GM23338 (cell line): ENCODE data around the gene DHRS2. TPM values are rescaled to one million over a fixed set of nuclear protein-coding genes. Genes with fewer than 3 reads are reported as not detected.

Source experiments
- ATAC-seq: fragments of 200-7000 bp; cut with Tn5 transposase; 3 replicates; pipeline ENCODE4 v1.9.1; 2020
- DNase-seq: peaks from one replicate; pipeline ENCODE4 v3.0.0-alpha.2; 2015; ENCODE audit warnings: low spot score
- H2AFZ ChIP-seq: fragments of 200-600 bp; sonication (generic); 2 replicates; pipeline ENCODE4 v1.8.0; 2016; ENCODE audit warnings: antibody characterized with exemption, mild to moderate bottlenecking, moderate library complexity
- H3F3A ChIP-seq: fragments of 200-600 bp; sonication (generic); replicated peaks from 2 replicates; pipeline ENCODE4 v1.8.0; 2017; ENCODE audit warnings: antibody characterized with exemption, mixed run types, low read depth
- H3K27ac ChIP-seq: fragments of 200-600 bp; sonication (generic); 2 replicates; pipeline ENCODE4 v1.6.1; 2016; ENCODE audit warnings: low read depth
- H3K27me3 ChIP-seq: fragments of 200-600 bp; sonication (generic); 2 replicates; pipeline ENCODE4 v1.8.0; 2016; ENCODE audit warnings: mild to moderate bottlenecking, mixed run types, moderate library complexity; ENCODE audit not compliant: insufficient read depth
- H3K36me3 ChIP-seq: fragments of 200-600 bp; sonication (generic); 2 replicates; pipeline ENCODE4 v1.8.0; 2016; ENCODE audit warnings: mild to moderate bottlenecking; ENCODE audit not compliant: insufficient read depth
- H3K4me1 ChIP-seq: fragments of 200-600 bp; sonication (generic); 2 replicates; pipeline ENCODE4 v1.8.0; 2016; ENCODE audit warnings: mild to moderate bottlenecking, moderate library complexity; ENCODE audit not compliant: insufficient read depth
- H3K4me2 ChIP-seq: fragments of 200-600 bp; sonication (generic); 2 replicates; pipeline ENCODE4 v1.7.1; 2017; ENCODE audit warnings: mixed run types
- H3K4me3 ChIP-seq: fragments of 200-600 bp; sonication (generic); 2 replicates; pipeline ENCODE4 v1.6.1; 2016; ENCODE audit warnings: mixed run types
- H3K79me2 ChIP-seq: fragments of 200-600 bp; sonication (generic); replicated peaks from 2 replicates; pipeline ENCODE4 v1.8.0; 2017; ENCODE audit warnings: mild to moderate bottlenecking; ENCODE audit not compliant: insufficient read depth
- H3K9me2 ChIP-seq: fragments of 200-600 bp; sonication (generic); 2 replicates; pipeline ENCODE4 v1.8.0; 2017; ENCODE audit not compliant: insufficient read depth
- H4K20me1 ChIP-seq: fragments of 200-600 bp; sonication (generic); replicated peaks from 2 replicates; pipeline ENCODE4 v1.8.0; 2017; ENCODE audit warnings: mild to moderate bottlenecking; ENCODE audit not compliant: insufficient read depth
- H3K27ac Mint-ChIP-seq: 2 replicates; pipeline ENCODE4 v1.8.0; 2020; ENCODE audit warnings: inconsistent platforms, mild to moderate bottlenecking, moderate library complexity, mixed read lengths
- H3K27me3 Mint-ChIP-seq: 3 replicates; pipeline ENCODE4 v1.8.0; 2022; ENCODE audit warnings: low read depth, mild to moderate bottlenecking, moderate library complexity, mixed read lengths, inconsistent platforms; ENCODE audit not compliant: insufficient read depth, poor library complexity
- H3K36me3 Mint-ChIP-seq: 3 replicates; pipeline ENCODE4 v1.8.0; 2021; ENCODE audit warnings: low read depth, mild to moderate bottlenecking, inconsistent platforms, moderate library complexity, mixed read lengths
- H3K4me1 Mint-ChIP-seq: 3 replicates; pipeline ENCODE4 v1.8.0; 2020; ENCODE audit warnings: mild to moderate bottlenecking, inconsistent platforms, mixed read lengths
- H3K4me3 Mint-ChIP-seq: 3 replicates; pipeline ENCODE4 v1.8.0; 2021; ENCODE audit warnings: moderate library complexity, mild to moderate bottlenecking, inconsistent platforms, mixed read lengths
- H3K9me3 Mint-ChIP-seq: 3 replicates; pipeline ENCODE4 v1.8.0; 2020; ENCODE audit warnings: moderate library complexity, mild to moderate bottlenecking, inconsistent platforms, mixed read lengths
- CREB1 ChIP-seq: fragments of 250-450 bp; sonication (Bioruptor Pico); IDR thresholded peaks from 2 replicates; pipeline ENCODE4 v1.5.0; 2020; ENCODE audit warnings: low read depth, mild to moderate bottlenecking, moderate library complexity
- EZH2 ChIP-seq: fragments of 200-600 bp; sonication (generic); IDR thresholded peaks from one replicate; pipeline ENCODE4 v1.8.0; 2017; ENCODE audit warnings: antibody characterized with exemption, mild to moderate bottlenecking, low read depth; ENCODE audit not compliant: unreplicated experiment
- EZH2phosphoT487 ChIP-seq: fragments of 200-600 bp; sonication (generic); IDR thresholded peaks from one replicate; pipeline ENCODE4 v1.8.1; 2018; ENCODE audit warnings: antibody characterized with exemption; ENCODE audit not compliant: unreplicated experiment
- JUNB ChIP-seq: IDR thresholded peaks from one replicate; pipeline ENCODE4 v1.6.1; 2016; ENCODE audit warnings: antibody characterized with exemption; ENCODE audit not compliant: unreplicated experiment
- NANOG ChIP-seq: IDR thresholded peaks from 2 replicates; pipeline ENCODE4 v1.6.1; 2016; ENCODE audit warnings: antibody characterized with exemption, borderline replicate concordance
- POLR2AphosphoS5 ChIP-seq: IDR thresholded peaks from 2 replicates; pipeline ENCODE4 v1.6.1; 2016; ENCODE audit warnings: antibody characterized with exemption, low read depth
- ZNF114 ChIP-seq: fragments of 250-450 bp; sonication (Bioruptor Pico); IDR thresholded peaks from 2 replicates; pipeline ENCODE4 v1.5.0; 2020; ENCODE audit warnings: mild to moderate bottlenecking, moderate library complexity
- ZNF462 ChIP-seq: fragments of 250-450 bp; sonication (Bioruptor Pico); IDR thresholded peaks from 2 replicates; pipeline ENCODE4 v1.5.0; 2020; ENCODE audit warnings: mild to moderate bottlenecking, moderate library complexity
- polyA plus RNA-seq: library from polyadenylated mRNA; unstranded; fragments of >200 nt; fragmentation: Nextera tagmentation; extraction: Ambion mirVana; gene quantifications from 2 replicates; pipeline ENCODE4 v1.2.1, GENCODE V29; 2016
- total RNA-seq: library from RNA; depleted of rRNA; stranded (reverse); fragments of >200 nt; shearing (Covaris generic); gene quantifications from 2 replicates; pipeline ENCODE4 v1.2.3, GENCODE V29; 2014

DHRS2 gene
- total and polyA plus RNA-seq, 2 experiments from 2014 or later: 0.42 to 0.48 TPM

- TF ChIP-seq ZNF462 (CRISPR knock-in tag) (no peak), EZH2phosphoT487 (no peak), JUNB (no peak), ZNF114 (CRISPR knock-in tag) (no peak), POLR2AphosphoS5 (no peak), NANOG (no peak), CREB1 (CRISPR knock-in tag) (no peak), EZH2 (no peak)
These were observed 23.4 kb upstream of the DHRS2 start (continued) for GRCh38 chr14:23612802-23613201.

GRCh38 chr14:23613242-23614070 lies 22.7 kb upstream of the DHRS2 start:
- Histone ChIP-seq H3K4me3 (no peak overlapping the region), H3K27ac (no peak overlapping the region), H3K4me1 (no peaks in the 10 kb centered on the region), H4K20me1 (no peaks in the 10 kb centered on the region), H3F3A (no peaks in the 10 kb centered on the region), H3K27me3 (no peaks in the 10 kb centered on the region), H2AFZ (no peak overlapping the region), H3K79me2 (no peaks in the 10 kb centered on the region), H3K36me3 (no peaks in the 10 kb centered on the region), H3K9me2 (peaks cover 8% of the 10 kb centered on the region; the same call in 1 of the 2 replicates), H3K4me2 (no peak overlapping the region)
- Mint-ChIP-seq H3K4me1 (peaks cover 7% of the 10 kb centered on the region; the same call in 2 of the 3 replicates), H3K9me3 (peaks cover 8% of the 10 kb centered on the region; the same call in 2 of the 3 replicates), H3K4me3 (no peak overlapping the region), H3K27me3 (peaks cover 1% of the 10 kb centered on the region), H3K36me3 (no peaks in the 10 kb centered on the region), H3K27ac (no peak overlapping the region; the same call in 1 of the 2 replicates)
- no peak for DNase-seq
- ATAC-seq: no peak
- no peak for TF ChIP-seq ZNF462 (CRISPR knock-in tag)
